MM.1S (cell line): ENCODE measurements around the gene PAK1.

Experiments
- DNase-seq: peaks from one replicate; pipeline ENCODE4 v3.0.0-alpha.2; 2015
- H2AFZ ChIP-seq: fragments of 300-600 bp; sonication (generic); 2 replicates; pipeline ENCODE4 v1.6.0; 2016; ENCODE audit warnings: antibody characterized with exemption, low read length
- H3F3A ChIP-seq: fragments of 300-600 bp; sonication (generic); 2 replicates; pipeline ENCODE4 v1.6.1; 2016; ENCODE audit warnings: mild to moderate bottlenecking, antibody characterized with exemption, low read length, moderate library complexity, mixed read lengths; ENCODE audit not compliant: insufficient read depth
- H3K27ac ChIP-seq: fragments of 300-600 bp; sonication (generic); 2 replicates; pipeline ENCODE4 v1.5.1; 2016; ENCODE audit warnings: mild to moderate bottlenecking, low read length
- H3K27me3 ChIP-seq: fragments of 300-600 bp; sonication (generic); replicated peaks from 2 replicates; pipeline ENCODE4 v1.6.0; 2016; ENCODE audit warnings: low read length; ENCODE audit not compliant: insufficient read depth
- H3K36me3 ChIP-seq: fragments of 300-600 bp; sonication (generic); replicated peaks from 2 replicates; pipeline ENCODE4 v1.6.1; 2016; ENCODE audit warnings: mild to moderate bottlenecking, low read length, mixed read lengths; ENCODE audit not compliant: insufficient read depth
- H3K4me1 ChIP-seq: fragments of 300-600 bp; sonication (generic); 2 replicates; pipeline ENCODE4 v1.6.1; 2016; ENCODE audit warnings: low read length, mixed read lengths
- H3K4me2 ChIP-seq: fragments of 300-600 bp; sonication (generic); 2 replicates; pipeline ENCODE4 v1.6.0; 2016; ENCODE audit warnings: low read depth, low read length
- H3K4me3 ChIP-seq: fragments of 300-600 bp; sonication (generic); 2 replicates; pipeline ENCODE4 v1.5.1; 2016; ENCODE audit warnings: low read length, mixed read lengths
- H3K79me2 ChIP-seq: fragments of 300-600 bp; sonication (generic); 2 replicates; pipeline ENCODE4 v1.6.1; 2016; ENCODE audit warnings: mixed run types, low read length, mixed read lengths
- H3K9ac ChIP-seq: fragments of 300-600 bp; sonication (generic); 2 replicates; pipeline ENCODE4 v1.6.1; 2016; ENCODE audit warnings: low read length, mixed read lengths
- H3K9me2 ChIP-seq: fragments of 300-600 bp; sonication (generic); replicated peaks from 2 replicates; pipeline ENCODE4 v1.6.1; 2016; ENCODE audit warnings: mild to moderate bottlenecking, low read length, mixed read lengths; ENCODE audit not compliant: insufficient read depth
- H3K9me3 ChIP-seq: fragments of 300-600 bp; sonication (generic); replicated peaks from 2 replicates; pipeline ENCODE4 v1.6.1; 2016; ENCODE audit warnings: mild to moderate bottlenecking, low read length, mixed read lengths; ENCODE audit not compliant: insufficient read depth
- H4K20me1 ChIP-seq: fragments of 300-600 bp; sonication (generic); 2 replicates; pipeline ENCODE4 v1.6.1; 2016; ENCODE audit warnings: mild to moderate bottlenecking, low read length, moderate library complexity, mixed read lengths; ENCODE audit not compliant: insufficient read depth
- EZH2 ChIP-seq: fragments of 300-600 bp; sonication (generic); optimal IDR thresholded peaks from 2 replicates; pipeline ENCODE3; 2017; ENCODE audit warnings: low read depth, mild to moderate bottlenecking, antibody characterized with exemption, low read length, mixed read lengths
- EZH2phosphoT487 ChIP-seq: fragments of 300-600 bp; sonication (generic); IDR thresholded peaks from 2 replicates; pipeline ENCODE4 v1.6.1; 2018; ENCODE audit warnings: antibody characterized with exemption, low read length
- TF ChIP-seq, protein P1 (sequence below): fragments of 300-600 bp; sonication (generic); IDR thresholded peaks from 2 replicates; pipeline ENCODE4 v1.5.1; 2016; ENCODE audit warnings: antibody characterized with exemption, low read length, mixed read lengths

The PAK1 gene

DNA sequence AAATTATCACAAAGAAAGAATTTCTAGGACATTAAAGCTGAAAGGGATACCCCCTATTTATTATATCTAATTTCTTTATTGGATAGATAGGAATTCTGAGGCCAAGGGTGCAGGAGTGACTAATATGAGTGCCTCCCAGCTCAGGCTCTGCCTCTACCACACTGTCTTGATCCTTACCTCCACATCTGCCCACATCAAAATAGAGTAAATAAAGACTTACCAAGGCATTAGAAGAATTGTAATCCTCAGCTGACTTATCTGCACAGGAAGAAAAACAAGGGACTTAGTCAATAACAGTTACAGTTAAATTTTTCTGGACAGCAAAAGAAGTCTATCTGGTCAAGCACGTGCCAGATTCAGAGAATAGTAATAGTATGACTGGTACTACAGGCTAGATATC lies 99.8 kb downstream of the PAK1 start:
- TF ChIP-seq EZH2 (no peak), EZH2phosphoT487 (no peak)
- TF ChIP-seq, protein P1, sequence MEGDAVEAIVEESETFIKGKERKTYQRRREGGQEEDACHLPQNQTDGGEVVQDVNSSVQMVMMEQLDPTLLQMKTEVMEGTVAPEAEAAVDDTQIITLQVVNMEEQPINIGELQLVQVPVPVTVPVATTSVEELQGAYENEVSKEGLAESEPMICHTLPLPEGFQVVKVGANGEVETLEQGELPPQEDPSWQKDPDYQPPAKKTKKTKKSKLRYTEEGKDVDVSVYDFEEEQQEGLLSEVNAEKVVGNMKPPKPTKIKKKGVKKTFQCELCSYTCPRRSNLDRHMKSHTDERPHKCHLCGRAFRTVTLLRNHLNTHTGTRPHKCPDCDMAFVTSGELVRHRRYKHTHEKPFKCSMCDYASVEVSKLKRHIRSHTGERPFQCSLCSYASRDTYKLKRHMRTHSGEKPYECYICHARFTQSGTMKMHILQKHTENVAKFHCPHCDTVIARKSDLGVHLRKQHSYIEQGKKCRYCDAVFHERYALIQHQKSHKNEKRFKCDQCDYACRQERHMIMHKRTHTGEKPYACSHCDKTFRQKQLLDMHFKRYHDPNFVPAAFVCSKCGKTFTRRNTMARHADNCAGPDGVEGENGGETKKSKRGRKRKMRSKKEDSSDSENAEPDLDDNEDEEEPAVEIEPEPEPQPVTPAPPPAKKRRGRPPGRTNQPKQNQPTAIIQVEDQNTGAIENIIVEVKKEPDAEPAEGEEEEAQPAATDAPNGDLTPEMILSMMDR = no peak

DNA sequence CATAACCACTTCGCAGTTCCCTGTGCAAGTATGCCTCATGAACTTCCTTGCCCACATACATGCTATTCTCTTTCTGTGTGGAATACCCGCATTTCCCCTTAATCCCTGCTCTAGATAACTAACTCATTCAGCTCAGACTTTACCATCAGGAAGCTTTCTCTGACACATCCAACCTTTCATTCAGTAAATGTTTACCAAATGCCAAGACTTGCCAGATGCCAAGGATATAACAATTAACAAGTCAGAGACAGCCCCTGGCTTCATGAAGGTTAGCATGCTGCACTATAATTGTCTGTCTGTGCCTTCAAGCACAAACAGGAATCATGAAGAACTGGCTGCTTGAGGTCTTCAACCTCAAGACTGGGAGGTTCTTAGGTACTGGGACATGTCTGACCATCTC lies 101.2 kb downstream of the PAK1 start:
- H3K79me2 ChIP-seq = no peaks in the 10 kb centered on the region
- no peak overlapping the region for H3K4me2 ChIP-seq
- no peaks in the 10 kb centered on the region for H3K9me3 ChIP-seq
- no peak overlapping the region for H2AFZ ChIP-seq
- H3K9ac ChIP-seq = no peak overlapping the region
- H3K36me3 ChIP-seq = no peaks in the 10 kb centered on the region
- no peaks in the 10 kb centered on the region for H3K27me3 ChIP-seq
- H3F3A ChIP-seq = no peaks in the 10 kb centered on the region
- no peaks in the 10 kb centered on the region for H4K20me1 ChIP-seq
- DNase-seq = no peak
- no peaks in the 10 kb centered on the region for H3K4me1 ChIP-seq
- TF ChIP-seq EZH2 (no peak), EZH2phosphoT487 (no peak)
- TF ChIP-seq, protein P1 = no peak
- no peak overlapping the region for H3K27ac ChIP-seq
- H3K9me2 ChIP-seq = no peaks in the 10 kb centered on the region
- H3K4me3 ChIP-seq = no peak overlapping the region

More for the DNA sequence above, 99.8 kb downstream of the PAK1 start:
- Histone ChIP-seq H3K9me2 (no peaks in the 10 kb centered on the region), H3K9ac (no peak overlapping the region), H3K4me2 (no peak overlapping the region), H3K9me3 (no peaks in the 10 kb centered on the region), H3K27ac (no peak overlapping the region), H3K27me3 (no peaks in the 10 kb centered on the region), H2AFZ (no peak overlapping the region), H3K36me3 (no peaks in the 10 kb centered on the region), H3K79me2 (no peaks in the 10 kb centered on the region), H4K20me1 (no peaks in the 10 kb centered on the region), H3K4me3 (no peak overlapping the region), H3F3A (no peaks in the 10 kb centered on the region), H3K4me1 (no peaks in the 10 kb centered on the region)
- DNase-seq = no peak

DNA sequence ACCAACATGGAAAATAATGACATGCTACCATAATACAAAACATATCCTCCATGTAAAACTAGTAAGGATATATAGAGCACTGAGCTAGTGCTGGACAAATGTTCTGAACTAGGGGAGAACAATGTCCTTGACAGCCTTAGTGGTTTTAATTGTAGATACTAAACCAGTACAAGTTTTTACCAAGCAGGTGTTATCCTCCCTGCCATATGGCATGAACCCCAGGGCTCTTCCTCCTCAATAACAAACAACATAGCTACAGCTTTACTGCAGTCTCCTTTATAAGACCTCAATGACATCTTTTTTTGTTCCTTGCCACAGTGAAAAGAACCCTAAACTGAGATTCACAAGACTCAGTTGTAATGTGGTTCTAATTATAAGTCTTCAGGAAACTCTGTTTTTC lies 102.2 kb downstream of the PAK1 start:
- Histone ChIP-seq H3K27me3 (no peaks in the 10 kb centered on the region), H3K79me2 (no peaks in the 10 kb centered on the region), H3K4me1 (no peaks in the 10 kb centered on the region), H3F3A (no peaks in the 10 kb centered on the region), H3K4me3 (no peak overlapping the region), H3K36me3 (no peaks in the 10 kb centered on the region), H3K27ac (no peak overlapping the region), H3K9me2 (no peaks in the 10 kb centered on the region), H2AFZ (no peak overlapping the region), H3K9me3 (no peaks in the 10 kb centered on the region), H4K20me1 (no peaks in the 10 kb centered on the region), H3K9ac (no peak overlapping the region), H3K4me2 (no peak overlapping the region)
- no peak for DNase-seq
- TF ChIP-seq, protein P1 = no peak
- no peak for TF ChIP-seq EZH2
- no peak for TF ChIP-seq EZH2phosphoT487
